Left renal pelvis (tissue), 4 donors: Measurements from ENCODE around the gene SCML1. TPM values are rescaled to one million over a fixed set of nuclear protein-coding genes. Genes with fewer than 3 reads are reported as not detected.
"Not testable (repeated sequence)": the region's sequence is repeated elsewhere in the genome, so short reads cannot be mapped to it uniquely, and the experiment has no call there.

ENCODE experiments used
- DNase-seq, 4 donors: peaks; one replicate each; pipeline ENCODE4 v3.0.0-alpha.2; 2013; ENCODE audit warnings: low read depth in 4 of 4, low spot score in 3 of 4
- polyA plus RNA-seq, 4 donors: library from polyadenylated mRNA; unstranded; fragments of 120-200 nt; gene quantifications; one replicate each; pipeline ENCODE4 v1.2.1, GENCODE V29; 2013; ENCODE audit not compliant: insufficient read length in 4 of 4

Gene SCML1
- polyA plus RNA-seq, 4 donors: 20.8 to 28.4 (median 22.6) TPM

GRCh38 chrX:17737986-17738713, 857 bp downstream of the SCML1 start:
- no peak for DNase-seq

DNA sequence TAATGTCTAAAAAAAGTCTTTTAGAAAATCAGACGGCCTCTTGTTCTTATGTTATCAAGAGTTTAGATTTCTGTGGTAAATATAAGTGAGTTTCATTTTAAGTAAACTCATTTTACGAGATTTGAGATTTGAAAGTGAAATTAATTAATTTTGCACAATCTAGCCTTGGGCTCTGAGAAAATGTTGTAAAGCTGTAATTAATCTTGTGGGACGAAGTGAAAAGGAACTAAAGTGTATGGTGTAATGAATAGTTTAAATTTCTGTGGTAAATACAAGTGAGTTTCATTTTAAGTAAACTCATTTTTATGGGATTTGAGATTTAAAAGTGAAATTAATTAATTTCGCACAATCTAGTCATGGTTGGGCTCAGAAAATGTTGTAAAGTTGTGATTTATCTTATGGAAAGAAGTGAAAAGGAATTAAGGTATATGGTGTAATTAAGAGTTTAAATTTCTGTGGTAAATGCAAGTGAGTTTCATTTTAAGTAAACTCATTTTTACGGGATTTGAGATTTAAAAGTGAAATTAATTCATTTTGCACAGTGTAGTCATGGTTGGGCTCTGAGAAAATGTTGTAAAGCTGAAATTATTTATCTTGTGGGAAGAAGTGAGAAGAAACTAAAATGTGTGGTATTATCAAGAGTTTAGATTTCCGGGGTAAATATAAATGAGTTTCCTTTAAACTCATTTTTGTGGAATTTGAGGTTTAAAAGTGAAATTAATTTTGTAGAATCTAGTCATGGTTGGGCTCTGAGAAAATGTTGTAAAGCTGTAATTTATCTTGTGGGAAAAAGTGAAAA, 1.6 kb downstream of the SCML1 start:
- DNase-seq: no peak

DNA sequence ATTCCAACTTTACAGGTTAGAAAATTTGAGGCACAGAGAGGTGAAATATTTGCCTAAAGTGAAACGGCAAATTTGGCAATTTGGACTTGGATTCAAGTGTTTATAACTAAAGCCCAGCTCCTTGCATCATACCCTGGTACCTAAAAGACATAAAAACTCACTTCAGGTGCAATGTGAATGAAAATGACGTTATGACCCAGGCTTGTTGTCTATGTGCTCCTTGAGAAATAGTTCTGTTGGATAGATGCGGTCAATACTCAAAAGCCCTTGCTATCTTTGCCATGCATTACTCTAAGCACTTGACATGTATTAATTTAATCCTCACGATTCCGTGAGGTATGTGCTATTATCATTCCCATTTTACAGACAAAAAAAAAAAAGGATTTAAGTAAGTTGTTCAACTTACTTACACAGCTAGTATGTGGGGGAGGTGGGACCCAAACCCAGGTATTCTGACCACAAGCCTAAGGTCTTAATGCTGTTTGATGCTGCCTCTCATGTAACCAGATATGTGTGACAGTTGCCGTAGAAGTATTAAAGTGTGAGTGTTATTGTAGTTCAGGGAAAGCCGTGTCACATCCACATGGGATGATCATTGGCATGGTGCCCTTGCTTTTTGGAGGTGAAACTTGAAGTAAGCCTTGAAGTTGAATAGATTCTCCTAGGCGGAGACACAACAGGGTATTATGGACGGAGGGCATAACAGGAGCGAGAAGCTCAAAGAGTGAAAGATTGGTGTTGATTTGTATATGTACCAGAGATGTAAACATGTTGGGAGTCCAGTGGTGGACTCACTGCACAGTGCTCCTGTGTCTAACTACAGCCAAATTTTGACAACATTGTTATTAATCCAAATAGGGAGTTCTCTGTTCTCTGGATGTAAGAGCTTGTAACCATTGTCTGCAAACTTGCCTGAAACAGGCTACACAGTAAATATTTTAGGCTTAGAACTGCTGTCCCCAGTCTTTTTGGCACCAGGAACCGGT, 3.1 kb downstream of the SCML1 start:
- DNase-seq: no peak

GRCh38 chrX:17741123-17741511, 3.8 kb downstream of the SCML1 start:
- DNase-seq: no peak

GRCh38 chrX:17743913-17744312, 6.6 kb downstream of the SCML1 start:
- DNase-seq: no peak

DNA sequence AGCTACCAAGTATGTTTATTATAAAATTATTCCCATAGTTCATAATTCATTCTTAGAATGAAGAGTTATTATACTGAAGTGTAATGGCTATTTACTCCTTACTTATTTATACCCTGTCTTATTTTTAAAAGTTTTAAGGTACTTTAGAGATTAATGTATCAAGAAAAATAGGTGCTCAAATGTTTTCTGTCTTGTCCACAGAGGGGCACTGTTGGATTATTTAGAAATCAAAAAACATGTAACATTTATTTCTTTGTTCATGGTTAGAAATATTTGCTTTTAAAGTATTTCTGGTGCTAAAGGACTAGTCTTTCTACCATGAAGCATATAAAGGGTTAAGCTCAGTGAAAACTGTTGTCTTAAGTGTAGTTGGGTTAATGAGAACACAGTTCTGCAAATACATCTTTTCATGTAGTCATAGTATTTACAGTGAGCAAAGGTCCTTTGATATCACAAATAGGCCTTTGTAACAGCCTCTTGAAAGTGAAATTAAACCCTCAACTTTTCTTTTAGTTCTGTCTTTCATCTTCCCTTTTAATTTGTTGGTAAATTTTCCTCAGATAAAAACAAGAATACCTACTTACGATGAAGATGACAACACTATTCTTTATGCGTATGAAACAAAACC, 7.7 kb downstream of the SCML1 start:
- DNase-seq: no peak

DNA sequence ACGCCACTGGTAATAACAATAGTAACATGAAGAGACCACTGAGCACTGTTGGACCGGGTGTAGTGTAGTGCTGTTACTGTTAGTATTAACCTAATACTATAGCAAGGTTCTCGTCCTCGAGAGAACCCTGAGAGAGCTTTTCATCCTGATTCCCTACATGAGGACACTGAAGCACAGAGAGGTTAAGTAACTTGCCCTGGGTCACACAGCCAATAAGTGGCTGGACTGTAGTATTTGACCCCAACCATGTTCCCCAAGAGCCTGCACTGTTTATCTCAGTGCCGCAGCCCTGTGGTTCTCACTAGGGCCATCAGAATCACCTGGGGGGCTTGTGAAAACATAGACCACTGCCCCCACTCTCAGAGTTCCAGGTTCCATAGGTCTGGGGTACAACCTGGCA, 10.4 kb downstream of the SCML1 start:
- DNase-seq: no peak

DNA sequence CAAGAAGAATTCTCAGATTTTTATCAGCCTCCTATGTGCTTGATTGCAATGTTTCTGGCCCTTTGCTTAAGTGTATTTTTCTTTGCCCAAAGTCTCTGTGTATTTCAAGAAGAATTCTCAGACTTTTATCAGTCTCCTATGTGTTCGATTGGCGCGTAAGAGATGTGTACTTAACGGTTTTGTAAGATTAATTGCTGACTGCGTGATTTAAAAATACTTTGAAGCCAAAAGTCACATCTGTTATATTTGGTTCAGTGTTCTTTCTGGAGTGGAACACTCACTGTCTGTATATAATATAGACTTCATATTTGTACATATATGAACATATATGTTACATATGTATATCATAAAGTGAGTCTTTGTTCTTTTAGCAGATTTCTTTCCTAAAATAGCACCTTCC, 11.4 kb downstream of the SCML1 start:
- no peak for DNase-seq

- DNase-seq: no peak
These were observed 13.1 kb downstream of the SCML1 start for GRCh38 chrX:17750436-17750835.

- no peak for DNase-seq
These were observed 21.1 kb downstream of the SCML1 start for GRCh38 chrX:17758382-17758781.

DNA sequence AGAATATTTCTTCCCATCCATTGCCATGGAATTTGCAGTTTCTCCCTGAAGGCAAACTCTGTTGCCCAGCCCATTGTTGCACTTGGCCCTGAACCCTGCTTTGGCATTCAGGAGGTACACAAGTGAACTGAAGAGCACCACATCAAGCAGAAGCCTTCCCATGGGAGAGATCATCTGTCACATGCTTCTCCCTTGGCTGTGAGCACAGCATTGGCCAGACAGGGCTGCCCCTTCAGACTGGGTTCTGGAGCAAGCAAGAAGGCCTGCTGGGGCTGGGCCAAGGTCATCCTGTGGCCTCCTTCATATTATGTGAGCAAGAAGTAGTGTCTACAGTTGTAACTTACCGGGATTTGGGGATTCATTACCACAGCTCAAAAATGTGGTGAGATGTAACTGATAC, 22.7 kb downstream of the SCML1 start:
- DNase-seq: no peak

DNA sequence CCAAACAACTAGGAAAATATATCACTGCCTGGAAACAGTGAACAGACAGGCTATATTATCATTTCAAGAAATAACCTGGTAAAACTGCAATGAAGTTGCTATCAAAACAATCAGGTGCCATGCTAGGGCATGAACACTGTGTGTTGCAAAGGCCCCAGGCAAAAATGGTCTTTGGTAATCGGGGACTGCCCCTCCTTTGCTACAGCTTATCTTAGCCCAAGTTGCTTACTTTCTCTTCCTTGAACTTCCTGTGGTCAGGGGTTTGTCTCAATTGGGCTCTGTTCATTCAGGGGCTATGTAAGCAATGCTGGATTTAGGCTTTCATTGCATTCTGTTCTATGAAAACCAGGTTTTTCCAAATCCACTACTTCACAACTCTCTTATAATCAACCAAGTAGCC, 30.4 kb downstream of the SCML1 start:
- no peak for DNase-seq

- DNase-seq: no peak
These were observed 31.7 kb downstream of the SCML1 start for GRCh38 chrX:17768997-17769396.

GRCh38 chrX:17769701-17770269, 32.5 kb downstream of the SCML1 start:
- DNase-seq: no peak

DNA sequence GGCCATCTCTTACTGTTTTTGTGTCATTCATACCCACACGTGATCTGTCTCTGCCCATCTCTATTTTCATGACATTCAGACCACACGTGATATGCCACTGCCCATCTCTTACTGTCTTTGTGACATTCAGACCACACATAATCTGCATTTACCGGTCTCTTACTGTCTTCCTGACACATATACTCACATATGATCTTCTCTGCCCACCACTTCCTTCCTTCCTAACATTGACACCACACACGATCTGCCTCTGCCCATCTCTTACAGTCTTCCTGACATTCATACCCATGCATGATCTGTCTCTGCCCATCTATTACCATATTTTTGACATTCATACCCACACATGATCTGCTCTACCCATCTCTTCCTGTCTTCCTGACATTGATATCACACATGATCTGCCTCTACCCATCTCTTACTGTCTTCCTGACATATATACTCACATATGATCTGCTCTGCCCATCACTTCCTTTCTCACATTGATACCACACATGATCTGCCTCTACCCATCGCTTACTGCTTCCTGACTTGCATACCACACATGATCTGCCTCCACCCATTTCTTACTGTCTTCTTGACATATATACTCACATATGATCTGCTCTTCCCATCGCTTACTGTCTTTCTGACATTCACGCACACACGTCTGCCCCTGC, 36.1 kb downstream of the SCML1 start:
- no peak for DNase-seq

- DNase-seq: no peak
These were observed 36.8 kb downstream of the SCML1 start for GRCh38 chrX:17774053-17774452.

GRCh38 chrX:17778997-17779396, 41.7 kb downstream of the SCML1 start:
- DNase-seq: no peak

- DNase-seq: no peak
These were observed 42.1 kb downstream of the SCML1 start for GRCh38 chrX:17779434-17779833.

- not testable (repeated sequence) for DNase-seq
These were observed 49.5 kb downstream of the SCML1 start for GRCh38 chrX:17786554-17787347.
